Measurements from ENCODE around the gene PFDN5.

- no peak for TF ChIP-seq CTCF (IDR thresholded peaks at IDR 0.05)
- TF ChIP-seq POLR2A (IDR thresholded peaks at IDR 0.05), result no peak
These were observed 51.1 kb downstream of the PFDN5 start for GRCh38 chr12:53346491-53346890.
